Cardiac muscle cell (in vitro differentiated cells and primary cell): ENCODE data around the gene FRZB. TPM values are rescaled to one million over a fixed set of nuclear protein-coding genes. Genes with fewer than 3 reads are reported as not detected.
A peak's percentile ranks its signal among the peaks of the same experiment; 100 is the strongest.

Experiments
- DNase-seq, 2 donors: peaks; one replicate each; pipeline versions ENCODE4 v3.0.0 to v3.0.0-alpha.2; 2010 to 2017; ENCODE audit warnings: low read depth in 1 of 2, low spot score in 1 of 2
- H3K27ac ChIP-seq: fragments of 200-600 bp; sonication (generic); 2 replicates; pipeline ENCODE4 v1.5.1; 2016
- H3K27me3 ChIP-seq: fragments of 200-600 bp; sonication (generic); 2 replicates; pipeline ENCODE4 v1.6.0; 2016; ENCODE audit warnings: control low read depth
- H3K36me3 ChIP-seq: fragments of 200-600 bp; sonication (generic); 2 replicates; pipeline ENCODE4 v1.5.1; 2016; ENCODE audit warnings: control low read depth
- H3K4me1 ChIP-seq: fragments of 200-600 bp; sonication (generic); 2 replicates; pipeline ENCODE4 v1.8.1; 2017; ENCODE audit warnings: low read depth, mild to moderate bottlenecking, mixed run types
- H3K4me3 ChIP-seq: fragments of 200-600 bp; sonication (generic); 2 replicates; pipeline ENCODE4 v1.5.1; 2016; ENCODE audit warnings: mild to moderate bottlenecking
- H3K9me3 ChIP-seq: fragments of 200-600 bp; sonication (generic); 2 replicates; pipeline ENCODE4 v1.5.1; 2017; ENCODE audit warnings: low read depth, mild to moderate bottlenecking, control low read depth
- polyA plus RNA-seq: library from polyadenylated mRNA; unstranded; fragments of >200 nt; fragmentation: Nextera tagmentation; extraction: Ambion mirVana; gene quantifications from 2 replicates; pipeline ENCODE4 v1.2.1, GENCODE V29; 2016
- total RNA-seq: library from RNA; depleted of rRNA; stranded (reverse); fragments of >200 nt; gene quantifications from 2 replicates; pipeline ENCODE4 v1.2.3, GENCODE V29; 2016
- TF ChIP-seq, protein P1 (sequence below): IDR thresholded peaks from 2 replicates; pipeline ENCODE4 v1.5.1; 2012; ENCODE audit warnings: low read depth, mild to moderate bottlenecking, low read length

Gene FRZB
- total and polyA plus RNA-seq, 2 experiments from 2014 or later, result 9.6 to 23.9 TPM

DNA sequence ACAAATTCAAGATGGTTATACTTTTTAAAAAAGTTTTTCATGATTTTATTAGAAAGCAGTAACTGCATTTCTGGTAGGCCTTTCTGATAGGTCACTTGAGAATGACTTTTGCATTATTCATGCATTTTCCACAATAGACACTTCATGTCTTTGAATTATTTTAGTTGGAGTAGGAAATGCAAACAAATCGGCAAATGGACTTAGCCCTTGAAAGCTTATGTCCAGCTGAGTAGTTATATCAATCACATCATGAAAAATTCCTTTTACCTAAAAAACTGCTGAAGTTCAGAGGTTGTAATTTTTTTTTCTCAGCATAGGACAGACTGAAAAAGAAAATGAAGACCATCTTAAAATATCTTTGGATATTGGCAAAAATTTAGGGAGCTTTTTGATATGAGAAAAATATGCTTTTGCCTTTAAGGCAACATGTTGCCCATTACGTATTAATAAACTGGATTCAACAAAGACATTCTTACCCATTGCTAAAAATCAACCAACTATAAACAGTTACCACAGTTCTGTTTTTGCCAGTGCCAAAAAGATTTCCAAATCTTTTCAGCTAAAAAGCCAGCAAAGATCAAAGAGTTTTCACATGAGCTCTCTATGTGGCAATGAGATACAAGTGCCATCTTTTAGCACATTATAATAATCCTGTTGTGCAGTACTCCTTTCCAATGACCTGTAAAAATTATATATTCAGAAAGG lies 45.5 kb upstream of the FRZB start:
- Histone ChIP-seq H3K4me3 (no peak overlapping the region), H3K36me3 (peaks cover 10% of the 10 kb centered on the region), H3K27me3 (no peaks in the 10 kb centered on the region), H3K4me1 (peaks cover 27% of the 10 kb centered on the region), H3K9me3 (no peaks in the 10 kb centered on the region), H3K27ac (peak overlapping the region; percentile 1)
- DNase-seq, result no peak
- TF ChIP-seq, protein P1, sequence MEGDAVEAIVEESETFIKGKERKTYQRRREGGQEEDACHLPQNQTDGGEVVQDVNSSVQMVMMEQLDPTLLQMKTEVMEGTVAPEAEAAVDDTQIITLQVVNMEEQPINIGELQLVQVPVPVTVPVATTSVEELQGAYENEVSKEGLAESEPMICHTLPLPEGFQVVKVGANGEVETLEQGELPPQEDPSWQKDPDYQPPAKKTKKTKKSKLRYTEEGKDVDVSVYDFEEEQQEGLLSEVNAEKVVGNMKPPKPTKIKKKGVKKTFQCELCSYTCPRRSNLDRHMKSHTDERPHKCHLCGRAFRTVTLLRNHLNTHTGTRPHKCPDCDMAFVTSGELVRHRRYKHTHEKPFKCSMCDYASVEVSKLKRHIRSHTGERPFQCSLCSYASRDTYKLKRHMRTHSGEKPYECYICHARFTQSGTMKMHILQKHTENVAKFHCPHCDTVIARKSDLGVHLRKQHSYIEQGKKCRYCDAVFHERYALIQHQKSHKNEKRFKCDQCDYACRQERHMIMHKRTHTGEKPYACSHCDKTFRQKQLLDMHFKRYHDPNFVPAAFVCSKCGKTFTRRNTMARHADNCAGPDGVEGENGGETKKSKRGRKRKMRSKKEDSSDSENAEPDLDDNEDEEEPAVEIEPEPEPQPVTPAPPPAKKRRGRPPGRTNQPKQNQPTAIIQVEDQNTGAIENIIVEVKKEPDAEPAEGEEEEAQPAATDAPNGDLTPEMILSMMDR, result no peak

DNA sequence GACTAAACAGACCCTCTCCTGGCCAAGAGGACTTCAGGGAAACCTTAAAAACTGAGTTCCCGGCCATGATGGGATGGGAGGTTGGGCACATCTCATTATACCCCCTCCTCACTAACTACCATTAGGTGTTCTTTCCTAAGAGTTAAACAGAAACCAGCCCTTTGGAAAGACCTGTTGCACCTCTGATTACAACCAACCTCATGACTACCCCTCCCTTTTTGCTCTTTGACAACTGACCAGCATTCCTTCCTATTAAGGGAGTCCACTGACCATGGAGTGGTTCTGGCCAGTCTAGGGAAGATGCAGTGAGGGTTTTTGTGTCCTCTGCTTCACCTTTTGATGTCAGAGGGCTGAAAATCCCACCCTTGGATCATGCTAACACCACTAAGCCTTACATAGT lies 44.5 kb upstream of the FRZB start:
- peaks cover 10% of the 10 kb centered on the region for H3K36me3 ChIP-seq
- TF ChIP-seq, protein P1, result no peak

DNA sequence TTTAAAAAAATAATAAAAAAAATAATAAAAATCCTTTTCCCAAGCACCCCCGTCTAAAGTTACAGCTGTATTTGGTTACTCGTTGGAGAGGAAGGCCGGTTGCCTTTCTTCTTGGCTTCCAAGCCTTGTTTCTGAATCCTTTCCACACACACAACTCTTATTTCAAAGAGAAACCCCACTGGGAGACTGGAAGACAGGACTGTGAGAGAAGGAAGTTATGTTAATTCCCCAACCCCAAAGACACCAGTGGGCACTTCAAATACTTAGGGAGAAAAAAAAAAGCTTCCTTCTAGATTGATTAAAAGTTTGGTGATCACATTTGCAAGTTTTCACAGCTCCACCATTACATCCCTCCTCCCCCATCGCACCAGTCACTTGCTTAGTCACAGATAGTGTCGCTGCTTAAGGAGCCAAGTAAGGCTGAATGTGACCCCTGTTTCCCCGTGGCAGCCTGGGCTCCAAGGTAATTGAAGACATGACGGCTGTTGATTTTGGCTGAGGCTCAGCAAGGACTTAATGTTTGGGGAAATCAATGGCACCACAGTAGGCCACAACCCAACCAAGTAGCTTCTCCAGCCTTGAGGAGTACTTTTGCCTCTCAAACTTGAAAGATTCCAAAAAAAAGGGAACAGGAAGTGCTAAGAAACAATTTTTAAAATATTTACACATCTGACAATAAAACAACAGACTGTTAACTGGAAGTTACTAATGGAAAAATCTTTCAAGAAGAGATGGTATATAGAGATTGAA lies 40.8 kb upstream of the FRZB start:
- no peaks in the 10 kb centered on the region for H3K27me3 ChIP-seq
- H3K4me3 ChIP-seq, result no peak overlapping the region
- peaks cover 4% of the 10 kb centered on the region for H3K36me3 ChIP-seq
- TF ChIP-seq, protein P1, result no peak
- H3K9me3 ChIP-seq, result no peaks in the 10 kb centered on the region
- DNase-seq, result no peak
- peak overlapping the region; percentile 66 for H3K27ac ChIP-seq
- H3K4me1 ChIP-seq, result peaks cover 36% of the 10 kb centered on the region

More for the DNA sequence above, 44.5 kb upstream of the FRZB start:
- peak overlapping the region; percentile 17 for H3K27ac ChIP-seq
- peaks cover 25% of the 10 kb centered on the region for H3K4me1 ChIP-seq
- H3K4me3 ChIP-seq, result no peak overlapping the region
- DNase-seq, result no peak
- no peaks in the 10 kb centered on the region for H3K27me3 ChIP-seq
- H3K9me3 ChIP-seq, result no peaks in the 10 kb centered on the region

DNA sequence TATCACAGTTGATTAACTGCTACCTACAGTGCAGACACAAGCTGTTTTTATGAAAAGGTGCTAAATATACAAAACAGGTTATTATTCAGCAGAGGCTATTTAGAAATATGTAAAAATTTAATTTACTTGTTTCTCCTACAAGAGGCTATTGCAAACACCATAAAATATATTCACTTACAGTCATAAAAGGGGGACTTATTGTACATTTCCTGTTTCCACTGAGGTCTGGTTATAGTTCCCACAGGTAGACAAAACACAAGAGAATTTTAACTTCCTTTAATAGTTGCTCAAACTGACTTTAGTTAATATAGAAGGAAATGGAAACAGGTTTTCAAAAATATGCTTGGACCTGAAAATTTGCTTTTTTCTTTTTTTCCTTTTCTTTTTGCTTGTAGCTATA lies 40.0 kb upstream of the FRZB start:
- Histone ChIP-seq H3K4me1 (peaks cover 42% of the 10 kb centered on the region), H3K27me3 (no peaks in the 10 kb centered on the region), H3K4me3 (no peak overlapping the region), H3K36me3 (peaks cover 4% of the 10 kb centered on the region), H3K9me3 (no peaks in the 10 kb centered on the region), H3K27ac (no peak overlapping the region)
- no peak for DNase-seq
- TF ChIP-seq, protein P1, result no peak

DNA sequence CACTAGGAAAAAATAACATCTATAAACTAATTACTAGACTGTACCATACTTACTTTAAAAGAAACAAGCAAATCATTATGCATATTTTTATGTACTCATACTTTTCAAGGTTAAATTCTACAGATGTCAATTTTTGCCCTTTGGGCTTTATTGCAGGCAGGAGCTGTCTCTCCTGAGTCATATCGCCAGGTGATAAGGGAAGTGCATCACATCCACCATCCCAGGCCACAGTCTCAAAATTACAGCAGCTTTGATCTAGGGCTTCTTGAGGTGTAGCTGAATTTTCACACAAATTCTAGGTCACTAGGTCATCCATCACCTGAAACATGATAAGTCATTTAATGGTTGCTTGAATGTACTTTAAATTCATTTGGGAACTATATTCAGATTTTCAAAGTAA lies 38.4 kb upstream of the FRZB start:
- Histone ChIP-seq H3K36me3 (peaks cover 4% of the 10 kb centered on the region), H3K4me1 (peaks cover 42% of the 10 kb centered on the region), H3K27ac (peak overlapping the region; percentile 72), H3K27me3 (no peaks in the 10 kb centered on the region), H3K4me3 (no peak overlapping the region), H3K9me3 (no peaks in the 10 kb centered on the region)
- TF ChIP-seq, protein P1, result no peak
- DNase-seq, result no peak
